ENCODE measurements around the gene NRBF2.
"Not testable (repeated sequence)": the region's sequence is repeated elsewhere in the genome, so short reads cannot be mapped to it uniquely, and the experiment has no call there.

NRBF2 gene

DNA sequence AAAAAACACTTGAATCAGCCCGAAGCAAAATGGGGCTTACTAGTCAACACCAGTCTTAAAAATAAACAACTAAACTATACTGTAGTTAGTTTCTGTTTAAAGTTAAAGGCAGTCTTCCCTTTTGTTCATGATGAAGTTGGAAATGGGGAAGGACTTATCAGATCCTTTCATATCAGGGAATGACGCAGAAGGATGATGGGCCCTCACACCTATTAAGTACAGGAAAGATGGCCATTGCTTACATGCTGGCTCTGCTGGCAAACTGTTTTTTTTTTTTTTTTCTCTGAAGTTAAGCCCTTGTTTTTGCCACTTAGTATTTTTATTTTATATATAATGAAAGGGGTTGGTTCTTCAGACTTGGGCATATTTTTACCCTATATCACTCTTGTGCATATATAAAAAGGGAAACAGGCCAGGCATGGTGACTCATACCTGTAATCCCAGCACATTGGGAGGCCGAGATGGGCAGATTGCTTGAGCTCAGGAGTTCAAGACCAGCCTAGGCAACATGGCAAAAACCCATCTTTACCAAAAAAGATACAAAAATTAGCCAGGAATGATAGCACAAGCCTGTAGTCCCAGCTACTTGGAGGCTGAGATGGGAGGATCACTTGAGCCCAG lies 16.6 kb upstream of the NRBF2 start:
- DNase-seq (ENCODE audit: low read depth in 2 of 3, low spot score in 2 of 3), result no peak

DNA sequence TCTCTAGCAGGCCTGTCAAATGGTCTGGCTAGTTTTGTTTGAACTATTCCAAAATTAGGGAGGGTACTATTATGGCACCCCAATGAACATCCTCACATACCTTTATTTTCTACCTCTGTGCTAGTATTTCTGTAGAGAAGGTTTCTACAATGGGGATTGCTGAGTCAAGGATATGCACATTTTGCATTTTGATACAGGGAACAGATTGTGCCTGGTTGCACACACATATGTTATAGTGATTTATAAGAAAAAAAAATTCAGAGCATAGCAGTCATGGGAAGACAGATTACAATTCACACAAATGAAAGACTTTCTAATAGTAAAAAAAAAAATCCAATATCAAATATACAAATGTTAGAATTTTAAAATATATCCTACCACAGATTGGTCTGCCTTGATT lies 14.1 kb upstream of the NRBF2 start:
- DNase-seq (ENCODE audit: low read depth in 2 of 3, low spot score in 2 of 3), result no peak

DNA sequence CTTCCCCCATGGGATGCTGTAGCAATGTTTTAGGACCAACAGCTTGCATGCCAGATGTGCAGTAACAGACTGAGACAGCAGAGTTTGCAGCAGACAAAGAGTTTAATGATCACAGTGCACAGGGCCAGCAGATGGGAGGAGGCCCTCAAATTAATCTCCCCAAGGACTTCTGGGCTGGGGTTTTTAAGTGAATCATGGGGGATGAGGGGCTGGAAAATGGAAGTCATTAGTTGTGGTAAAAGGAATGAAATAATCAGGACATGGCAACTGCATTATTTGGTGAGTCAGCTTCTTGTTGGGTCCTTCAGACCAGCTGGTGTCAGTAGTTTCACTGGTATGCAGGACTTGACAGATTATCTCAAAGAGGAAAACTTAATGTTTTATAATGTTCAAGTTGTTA lies 12.6 kb upstream of the NRBF2 start:
- DNase-seq (ENCODE audit: low read depth in 2 of 3, low spot score in 2 of 3), result no peak

DNA sequence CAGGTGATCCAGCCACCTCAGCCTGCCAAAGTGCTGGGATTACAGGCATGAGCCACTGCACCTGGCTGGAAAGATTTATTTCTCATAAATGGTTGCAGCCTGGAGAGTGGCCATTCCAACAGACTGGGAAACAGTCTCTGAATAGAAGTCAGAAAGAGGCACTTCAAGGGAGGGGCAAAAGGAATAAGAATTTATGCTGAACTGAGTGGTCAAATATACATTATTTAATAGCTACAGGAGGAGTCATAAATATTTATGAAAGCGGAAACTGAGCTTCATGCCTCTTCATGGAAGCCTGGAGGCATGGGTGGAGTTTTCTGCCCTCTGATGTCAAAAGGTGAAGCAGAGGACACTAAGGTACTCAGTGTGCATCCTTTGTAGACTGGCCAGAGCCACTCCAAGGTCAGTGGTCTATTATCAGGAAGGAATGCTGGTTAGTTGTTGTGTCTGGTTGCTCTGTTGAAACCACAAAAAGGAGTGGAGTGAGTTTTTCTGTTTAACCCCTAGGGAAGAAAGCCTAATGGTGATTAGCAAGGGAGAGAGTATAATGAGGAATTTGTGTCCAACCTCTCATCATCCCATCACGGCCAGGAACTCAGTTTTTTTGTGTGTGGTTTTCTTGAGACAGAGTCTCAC lies 9.3 kb upstream of the NRBF2 start:
- DNase-seq (ENCODE audit: low read depth in 2 of 3, low spot score in 2 of 3), result no peak

DNA sequence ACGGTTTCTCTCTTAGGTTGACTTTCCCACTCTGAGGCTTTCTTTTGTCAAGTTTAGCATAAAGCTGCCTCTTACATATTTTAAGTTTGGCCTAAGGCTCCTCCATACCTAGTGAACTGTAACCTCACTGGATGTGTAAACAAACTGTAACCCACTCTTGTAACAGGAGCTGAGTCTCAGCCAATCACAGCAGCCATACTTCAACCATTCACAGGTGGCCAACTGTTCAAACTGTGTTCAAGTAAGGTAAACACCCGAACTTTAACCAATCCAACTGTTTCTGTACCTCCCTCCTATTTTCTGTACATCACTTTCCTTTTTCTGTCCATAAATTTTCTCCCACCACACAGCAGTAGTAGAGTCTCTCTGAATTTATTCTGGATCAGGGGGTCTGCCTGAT lies 7.7 kb upstream of the NRBF2 start:
- DNase-seq (ENCODE audit: low read depth in 2 of 3, low spot score in 2 of 3), result no peak

DNA sequence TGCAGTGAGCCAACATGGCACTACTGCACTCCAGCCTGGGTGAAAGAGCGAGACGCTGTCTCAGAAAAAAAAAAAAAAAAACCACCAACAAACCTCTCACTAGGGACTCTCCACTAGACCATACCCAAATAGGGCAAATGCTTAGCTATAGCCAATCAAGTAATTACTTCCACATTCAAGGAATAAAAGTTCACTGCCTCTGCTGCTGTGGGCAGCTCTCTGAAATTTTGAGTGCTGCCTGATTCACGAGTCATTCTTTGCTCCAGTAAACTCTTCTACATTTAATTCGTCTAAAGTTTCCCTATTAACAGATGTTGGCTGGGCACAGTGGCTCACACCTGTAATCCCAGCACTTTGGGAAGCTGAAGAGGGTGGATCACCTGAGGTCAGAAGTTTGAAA lies 4.7 kb upstream of the NRBF2 start:
- DNase-seq (ENCODE audit: low read depth in 2 of 3, low spot score in 2 of 3), result no peak

DNA sequence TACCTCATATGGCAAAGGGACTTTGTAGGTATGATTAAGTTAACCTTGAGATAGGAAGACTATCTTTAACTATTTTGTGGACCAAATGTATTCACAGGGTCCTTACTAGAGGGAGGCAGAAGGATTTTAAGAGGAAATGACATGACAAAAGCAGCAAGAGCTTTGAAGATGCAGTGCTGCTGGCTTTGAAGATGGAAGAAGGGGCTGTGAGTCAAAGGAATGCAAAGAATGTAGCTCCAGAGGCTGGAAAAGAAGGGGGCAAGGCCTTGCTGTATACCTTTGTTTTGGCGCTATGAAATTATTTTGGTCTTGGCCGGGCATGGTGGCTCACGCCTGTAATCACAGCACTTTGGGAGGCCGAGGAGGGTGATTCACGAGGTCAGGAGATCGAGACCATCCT lies 3.2 kb upstream of the NRBF2 start:
- DNase-seq (ENCODE audit: low read depth in 2 of 3, low spot score in 2 of 3), result no peak

DNA sequence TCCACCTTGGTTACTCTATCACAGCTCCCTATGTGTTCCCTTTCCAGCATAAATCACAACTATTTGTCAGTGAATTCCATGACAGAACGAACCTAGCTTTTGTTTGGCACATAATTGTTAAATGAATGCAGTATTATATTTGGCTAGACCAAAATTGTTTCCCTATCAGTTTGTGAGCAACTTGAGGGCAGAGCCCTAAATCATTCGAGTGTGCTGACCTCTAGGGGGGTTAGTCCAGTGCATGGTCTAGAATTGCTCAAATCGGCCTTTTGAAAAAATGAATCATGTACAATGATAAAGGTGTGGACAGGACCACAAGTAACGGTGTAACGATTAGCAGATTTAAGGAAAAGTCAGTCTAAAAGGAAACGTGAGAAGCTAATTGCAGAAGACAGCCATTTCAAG lies 475 bp upstream of the NRBF2 start:
- no peak for DNase-seq (ENCODE audit: low read depth in 2 of 3, low spot score in 2 of 3)

DNA sequence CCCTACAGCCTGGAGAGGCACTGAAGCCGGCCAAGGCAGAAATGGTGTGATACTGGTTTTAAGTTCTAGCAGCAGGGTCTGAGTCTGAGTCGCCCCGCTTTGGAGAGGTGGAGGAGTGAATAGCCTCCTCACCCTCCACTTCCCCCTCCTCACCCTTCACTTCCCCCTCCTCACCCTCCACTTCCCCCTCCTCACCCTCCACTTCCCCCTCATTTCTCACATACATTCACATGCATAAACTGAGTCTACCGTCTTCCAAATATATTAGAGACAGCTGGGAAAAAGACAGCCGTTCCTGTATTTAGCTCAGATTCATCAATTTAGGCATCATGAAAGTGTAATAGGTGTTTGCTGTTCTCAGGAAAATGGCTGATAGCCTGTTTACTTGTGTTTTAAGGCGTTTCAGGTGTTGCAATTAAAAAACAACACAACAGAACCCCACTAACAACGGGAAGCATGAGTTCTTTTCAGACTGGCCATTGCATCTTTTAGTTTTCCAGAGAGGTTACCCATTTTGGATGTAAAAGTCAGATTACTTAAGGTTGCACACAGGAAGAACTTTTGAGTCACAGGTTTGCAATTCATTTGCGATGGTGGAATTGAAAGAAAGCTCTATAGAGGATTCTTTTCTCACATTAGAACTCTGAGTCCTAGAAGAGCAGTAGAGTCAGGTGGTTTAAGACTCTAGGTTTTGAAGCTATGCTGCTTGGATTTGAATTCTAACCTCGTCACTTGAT lies 861 bp downstream of the NRBF2 start:
- no peak for DNase-seq (ENCODE audit: low read depth in 2 of 3, low spot score in 2 of 3)

DNA sequence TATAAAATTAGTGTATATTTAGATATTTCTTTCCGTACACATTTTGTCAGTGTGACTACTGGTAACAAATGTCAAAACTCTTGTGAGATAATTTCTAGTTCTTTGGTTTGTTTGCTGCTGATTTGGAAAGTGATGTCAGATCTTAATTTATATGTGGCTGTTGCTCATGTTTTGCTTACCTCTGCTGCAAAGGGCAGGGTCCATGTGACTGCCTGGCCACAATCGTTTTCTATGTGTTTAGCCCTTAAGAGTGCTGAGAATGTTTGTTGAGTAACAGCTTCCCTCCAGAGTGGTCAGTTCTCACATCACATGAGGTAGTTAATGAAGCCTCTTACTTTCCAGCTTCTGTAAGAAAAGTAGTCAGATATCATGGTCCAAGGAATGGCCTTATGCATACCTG lies 4.2 kb downstream of the NRBF2 start:
- no peak for DNase-seq (ENCODE audit: low read depth in 2 of 3, low spot score in 2 of 3)

DNA sequence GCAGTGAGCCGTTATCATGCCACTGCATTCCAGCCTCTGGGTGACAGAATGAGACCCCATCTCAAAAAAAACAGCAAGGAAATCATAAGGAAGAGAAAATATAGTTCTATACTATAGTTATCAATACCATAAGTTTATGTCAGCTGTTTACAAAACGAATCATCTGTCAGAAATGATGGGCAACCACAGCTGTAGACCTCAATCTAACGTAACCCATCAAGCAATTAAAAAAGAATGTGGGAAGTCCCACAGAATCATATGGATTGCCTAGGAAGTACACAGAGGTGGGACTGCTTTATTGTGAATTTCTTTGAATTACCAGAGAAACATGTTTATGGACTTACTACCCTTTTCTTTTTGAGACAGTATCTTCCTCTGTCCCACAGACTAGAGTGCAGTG lies 6.9 kb downstream of the NRBF2 start:
- DNase-seq (ENCODE audit: low read depth in 2 of 3, low spot score in 2 of 3), result no peak

DNA sequence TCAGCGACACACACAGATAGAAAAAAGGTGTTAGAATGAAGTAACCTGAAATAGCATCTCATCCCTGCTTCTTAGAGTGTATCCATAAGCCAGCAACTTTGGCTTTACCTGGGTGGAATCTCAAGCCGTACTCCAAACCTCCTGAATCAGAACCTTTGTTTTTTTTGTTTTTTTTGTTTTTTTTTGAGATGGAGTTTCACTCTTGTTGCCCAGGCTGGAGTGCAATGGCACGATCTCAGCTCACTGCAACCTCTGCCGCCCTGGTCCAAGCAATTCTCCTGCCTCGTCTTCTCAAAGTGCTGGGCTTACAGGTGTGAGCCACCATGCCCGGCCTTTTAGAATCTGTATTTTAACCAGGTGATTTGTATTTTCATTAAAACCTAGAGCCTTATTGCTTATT lies 9.0 kb downstream of the NRBF2 start:
- no peak for DNase-seq (ENCODE audit: low read depth in 2 of 3, low spot score in 2 of 3)

DNA sequence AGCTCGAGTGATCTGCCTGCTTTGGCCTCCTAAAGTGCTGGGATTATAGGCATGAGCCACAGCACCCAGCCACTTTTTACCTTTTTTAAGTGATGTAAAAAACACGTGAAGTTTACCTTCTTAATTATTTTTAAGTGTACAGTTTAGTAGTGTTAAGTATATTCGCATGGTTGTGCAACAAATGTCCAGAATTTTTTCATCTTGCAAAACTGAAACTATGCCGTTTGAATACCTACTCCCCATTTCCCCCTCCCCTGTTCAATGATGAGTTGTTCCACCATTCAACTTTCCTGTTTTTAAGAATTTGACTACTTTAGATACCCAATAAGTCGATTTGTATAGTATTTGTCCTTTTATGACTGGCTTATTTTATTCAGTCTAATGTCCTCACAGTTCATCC lies 10.9 kb downstream of the NRBF2 start:
- no peak for DNase-seq (ENCODE audit: low read depth in 2 of 3, low spot score in 2 of 3)

DNA sequence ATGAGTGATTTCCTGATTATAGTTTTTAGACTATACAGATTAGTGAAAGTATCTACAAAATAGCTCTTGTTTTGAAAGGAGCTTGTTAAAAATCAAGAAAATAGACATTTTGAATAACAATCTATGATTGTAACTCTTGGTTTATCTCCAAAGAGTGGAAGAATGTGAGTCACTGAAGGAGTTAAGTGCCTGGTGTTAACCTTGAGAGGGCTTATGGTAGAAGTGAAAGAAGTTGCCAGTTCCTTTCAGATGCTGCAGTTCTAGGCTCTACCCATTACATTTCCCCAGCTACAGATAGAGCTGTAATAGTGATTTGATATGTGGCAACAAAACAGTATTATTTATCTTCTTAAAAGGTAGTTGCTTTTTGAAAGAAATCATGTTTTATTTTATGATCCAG lies 12.7 kb downstream of the NRBF2 start:
- no peak for DNase-seq (ENCODE audit: low read depth in 2 of 3, low spot score in 2 of 3)

DNA sequence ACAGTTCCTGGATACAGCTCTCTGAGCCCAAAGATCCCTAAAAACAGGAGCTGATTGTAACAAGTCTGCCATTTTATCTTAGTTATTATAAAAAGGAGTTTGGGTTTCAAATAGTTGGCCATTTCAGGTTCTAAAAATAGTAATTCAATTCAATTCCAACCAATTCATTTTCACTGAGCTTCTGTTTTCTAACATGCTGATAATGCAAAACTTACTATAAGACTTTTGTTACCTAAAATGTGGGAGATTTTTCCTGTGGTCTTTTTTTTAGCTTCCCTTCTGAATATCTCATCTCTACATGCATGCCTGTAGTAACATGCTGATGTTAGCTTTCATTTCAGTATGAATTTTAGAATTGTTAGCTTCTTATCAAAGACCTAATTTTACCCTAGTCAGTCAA lies 13.4 kb downstream of the NRBF2 start:
- DNase-seq (ENCODE audit: low read depth in 2 of 3, low spot score in 2 of 3), result no peak

DNA sequence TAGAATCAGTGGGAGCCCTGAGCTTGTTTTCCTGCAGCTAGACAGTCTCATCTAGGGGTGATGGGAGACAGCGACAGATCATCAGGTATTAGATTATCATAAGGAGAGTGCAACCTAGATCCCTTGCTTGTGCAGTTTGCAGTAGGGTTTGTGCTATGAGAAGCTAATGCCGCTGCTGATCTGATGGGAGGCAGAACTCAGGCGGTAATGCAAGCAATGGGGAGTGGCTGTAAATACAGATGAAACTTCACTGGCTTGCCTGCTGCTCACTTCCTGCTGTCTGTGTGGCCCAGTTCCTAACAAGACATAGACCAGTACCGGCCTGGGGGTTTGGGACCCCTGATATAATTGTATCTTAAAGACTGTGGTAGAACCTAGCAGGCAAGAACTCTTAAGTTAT lies 17.6 kb downstream of the NRBF2 start:
- DNase-seq (ENCODE audit: low read depth in 2 of 3, low spot score in 2 of 3), result no peak

DNA sequence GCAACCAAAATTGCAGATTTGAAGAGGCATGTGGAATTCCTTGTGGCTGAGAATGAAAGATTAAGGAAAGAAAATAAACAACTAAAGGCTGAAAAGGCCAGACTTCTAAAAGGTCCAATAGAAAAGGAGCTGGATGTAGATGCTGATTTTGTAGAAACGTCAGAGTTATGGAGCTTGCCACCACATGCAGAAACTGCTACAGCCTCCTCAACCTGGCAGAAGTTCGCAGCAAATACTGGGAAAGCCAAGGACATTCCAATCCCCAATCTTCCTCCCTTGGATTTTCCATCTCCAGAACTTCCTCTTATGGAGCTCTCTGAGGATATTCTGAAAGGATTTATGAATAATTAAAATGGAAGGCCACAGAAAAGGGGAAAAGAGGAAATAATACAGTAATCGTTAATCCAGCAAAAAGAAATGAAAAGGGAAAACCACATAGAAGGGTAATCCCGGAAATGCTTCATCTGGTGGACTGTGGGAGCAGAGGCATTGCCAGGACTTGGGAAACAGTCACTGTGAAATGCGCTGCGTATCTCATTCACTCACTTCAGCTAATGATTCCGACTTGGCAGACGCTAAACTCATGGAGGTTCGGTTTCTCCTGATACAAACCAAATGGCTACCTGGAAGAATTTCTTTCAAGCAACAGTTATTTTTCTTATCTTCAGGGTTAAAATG lies 20.9 kb downstream of the NRBF2 start:
- DNase-seq (ENCODE audit: low read depth in 2 of 3, low spot score in 2 of 3), result not testable (repeated sequence)

DNA sequence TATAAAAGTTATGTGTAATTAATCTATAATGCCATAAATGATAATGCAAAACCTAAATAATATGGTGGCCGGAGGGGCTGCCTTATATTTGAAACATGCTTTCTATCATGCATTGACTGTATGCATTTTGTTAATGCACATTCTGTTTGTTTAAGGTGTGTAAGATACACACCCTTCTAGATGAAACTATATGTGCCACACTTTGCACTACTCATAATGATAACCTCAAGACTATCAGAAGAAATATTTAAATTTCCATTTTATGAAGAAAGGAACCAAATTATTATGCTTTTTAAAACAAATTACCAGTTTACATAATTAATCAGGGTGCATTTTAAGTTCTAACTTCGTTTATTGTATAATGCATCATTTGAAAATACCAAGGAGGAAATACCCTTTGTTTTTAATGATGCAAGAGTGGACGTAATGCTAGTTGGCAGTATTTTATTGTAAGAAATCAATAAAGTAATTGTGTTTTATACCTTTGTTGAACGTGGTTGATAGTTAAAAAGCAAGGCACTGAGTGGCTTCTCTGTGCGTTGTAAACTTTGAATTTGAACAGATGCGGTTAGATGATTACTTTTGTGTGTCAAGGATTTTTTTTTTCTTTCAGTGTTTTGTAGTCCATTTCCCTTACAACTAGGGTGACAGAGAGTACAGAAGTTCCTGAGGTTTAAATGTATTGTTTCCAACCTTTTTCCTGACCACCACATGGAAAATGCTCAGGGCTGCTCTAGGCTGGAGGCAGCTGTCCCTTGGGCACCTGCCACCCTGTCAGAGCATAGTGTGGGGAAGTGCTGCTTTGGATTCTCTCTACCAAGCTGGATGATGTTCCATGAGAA lies 21.6 kb downstream of the NRBF2 start:
- no peak for DNase-seq (ENCODE audit: low read depth in 2 of 3, low spot score in 2 of 3)

DNA sequence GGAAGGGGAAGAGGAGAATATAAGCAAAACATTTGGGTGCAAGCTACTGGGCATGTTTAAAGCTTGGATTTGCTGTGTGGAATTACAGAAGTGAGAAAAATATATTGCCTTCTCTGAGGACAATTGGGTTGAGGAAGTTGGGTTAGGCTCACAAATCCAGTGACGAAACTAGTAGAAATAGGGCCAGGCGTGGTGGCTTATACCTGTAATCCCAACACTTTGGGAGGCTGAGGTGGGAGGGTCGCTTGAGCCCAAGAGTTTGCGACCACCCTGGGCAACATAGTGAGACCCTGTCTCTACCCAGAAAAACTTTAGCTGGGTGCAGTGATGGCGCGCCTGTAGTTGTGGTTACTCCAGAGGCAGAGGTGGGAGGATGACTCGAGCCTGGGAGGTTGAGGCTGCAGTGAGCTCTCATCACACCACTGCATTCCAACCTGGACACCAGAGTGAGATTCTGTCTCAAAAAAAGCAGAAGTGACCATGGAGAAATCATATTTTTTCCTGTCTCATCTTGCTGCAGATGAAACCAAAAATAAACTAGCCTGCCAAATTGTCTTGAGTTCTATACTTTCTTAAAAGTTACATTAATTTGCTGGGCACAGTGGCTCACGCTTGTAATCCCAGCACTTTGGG lies 22.4 kb downstream of the NRBF2 start:
- no peak for DNase-seq (ENCODE audit: low read depth in 2 of 3, low spot score in 2 of 3)

DNA sequence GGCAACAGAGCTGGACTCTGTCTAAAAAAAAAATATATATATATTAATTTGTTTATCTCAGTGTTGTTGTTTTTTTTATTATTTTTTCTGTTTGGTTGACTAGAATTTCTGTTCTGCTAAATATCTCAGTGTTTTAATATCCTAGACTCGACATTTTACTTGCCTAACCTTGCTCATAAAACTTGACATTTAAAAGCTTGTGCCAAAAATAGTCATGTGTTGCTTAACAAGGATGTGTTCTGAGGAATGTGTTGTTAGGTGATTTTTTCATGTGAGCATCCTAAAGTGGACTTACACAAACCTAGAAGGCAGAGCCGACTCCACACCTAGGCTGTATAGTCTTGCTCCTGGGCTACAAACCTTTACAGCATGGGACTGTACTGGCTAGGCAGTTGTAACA lies 23.1 kb downstream of the NRBF2 start:
- no peak for DNase-seq (ENCODE audit: low read depth in 2 of 3, low spot score in 2 of 3)
